Cerebellar cortex (tissue), 1 donor: ENCODE measurements around the gene ARID3A.
"Not testable (repeated sequence)": the region's sequence is repeated elsewhere in the genome, so short reads cannot be mapped to it uniquely, and the experiment has no call there.

Experiments used
- DNase-seq: peaks from one replicate; pipeline ENCODE4 v3.0.0-alpha.2; 2015; ENCODE audit warnings: low spot score

ARID3A gene

DNA sequence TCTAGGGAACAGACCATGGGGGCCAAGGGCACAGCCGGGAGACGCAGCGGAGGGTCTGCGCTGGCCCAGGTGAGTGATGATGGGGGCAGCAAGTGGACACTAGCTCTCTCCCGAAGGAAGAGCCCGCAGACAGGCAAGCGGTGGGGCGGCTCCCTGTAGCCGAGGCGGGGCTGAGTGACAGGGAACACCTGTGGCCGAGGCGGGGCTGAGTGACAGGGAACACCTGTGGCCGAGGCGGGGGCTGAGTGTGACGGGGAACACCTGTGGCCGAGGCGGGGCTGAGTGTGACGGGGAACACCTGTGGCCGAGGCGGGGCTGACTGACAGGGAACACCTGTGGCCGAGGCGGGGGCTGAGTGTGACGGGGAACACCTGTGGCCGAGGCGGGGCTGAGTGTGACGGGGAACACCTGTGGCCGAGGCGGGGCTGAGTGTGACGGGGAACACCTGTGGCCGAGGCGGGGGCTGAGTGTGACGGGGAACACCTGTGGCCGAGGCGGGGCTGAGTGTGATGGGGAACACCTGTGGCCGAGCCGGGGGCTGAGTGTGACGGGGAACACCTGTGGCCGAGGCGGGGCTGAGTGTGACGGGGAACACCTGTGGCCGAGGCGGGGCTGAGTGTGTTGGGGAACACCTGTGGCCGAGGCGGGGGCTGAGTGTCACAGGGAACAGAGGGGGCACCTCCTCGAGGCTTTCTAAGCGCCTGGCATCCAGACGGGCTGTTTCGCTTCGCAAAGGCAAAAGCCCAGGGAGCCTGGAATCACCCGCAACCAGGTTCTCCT lies 34.2 kb upstream of the ARID3A start:
- DNase-seq = not testable (repeated sequence)

DNA sequence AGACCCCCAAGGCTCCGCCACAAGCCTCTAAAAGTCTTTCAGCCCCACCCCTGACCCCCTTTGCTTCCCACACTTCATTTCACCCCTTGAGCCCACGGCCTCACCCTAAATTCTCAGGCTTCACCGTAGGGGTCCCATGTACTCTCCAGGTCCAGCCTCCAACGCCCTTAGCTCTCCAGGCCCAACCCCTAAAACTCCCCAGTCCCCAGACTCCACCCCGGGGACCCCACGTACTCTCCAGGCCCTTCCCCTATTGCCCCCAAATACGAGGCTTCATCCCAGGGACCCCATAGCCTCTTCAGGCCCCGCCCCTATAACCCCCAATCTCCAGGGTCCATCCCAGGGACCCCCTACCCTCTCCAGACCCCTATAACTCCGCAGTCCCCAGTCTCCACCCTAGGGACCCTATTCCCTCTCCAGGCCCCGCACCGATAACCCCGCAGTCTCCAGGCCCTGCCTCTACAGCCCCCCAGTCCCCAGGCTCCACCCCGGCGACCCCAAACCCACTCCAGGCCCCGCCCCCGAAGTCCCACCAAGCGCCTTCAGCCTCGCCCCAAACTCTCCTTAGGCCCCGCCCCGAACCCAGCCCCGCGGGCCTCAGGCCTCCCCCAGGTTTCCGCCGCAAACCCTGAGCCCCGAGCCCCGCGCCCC lies 33.5 kb upstream of the ARID3A start:
- DNase-seq = no peak

DNA sequence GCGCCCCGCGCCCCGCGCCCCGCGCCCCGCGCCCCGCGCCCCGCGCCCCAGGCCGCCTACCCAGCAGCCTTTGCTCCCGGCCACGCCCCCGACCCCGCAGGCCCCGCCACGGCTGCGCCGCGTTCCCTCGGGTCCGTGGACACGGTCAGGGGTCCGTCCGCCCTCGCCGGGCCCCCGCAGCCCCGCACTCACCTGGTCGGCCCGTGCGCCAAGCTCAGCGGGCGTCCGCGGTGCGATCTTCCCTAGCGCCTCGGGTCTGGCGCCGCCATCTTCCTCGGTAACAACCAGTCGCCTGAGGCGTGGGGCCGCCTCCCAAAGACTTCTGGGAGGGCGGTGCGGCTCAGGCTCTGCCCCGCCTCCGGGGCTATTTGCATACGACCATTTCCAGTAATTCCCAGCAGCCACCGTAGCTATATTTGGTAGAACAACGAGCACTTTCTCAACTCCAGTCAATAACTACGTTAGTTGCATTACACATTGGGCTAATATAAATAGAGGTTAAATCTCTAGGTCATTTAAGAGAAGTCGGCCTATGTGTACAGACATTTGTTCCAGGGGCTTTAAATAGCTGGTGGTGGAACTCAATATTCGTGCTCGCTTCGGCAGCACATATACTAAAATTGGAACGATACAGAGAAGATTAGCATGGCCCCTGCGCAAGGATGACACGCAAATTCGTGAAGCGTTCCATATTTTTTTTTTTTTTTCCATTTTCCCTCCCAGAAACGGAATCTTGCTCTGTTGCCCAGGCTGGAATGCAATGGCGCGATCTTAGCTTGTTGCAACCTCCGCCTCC lies 32.7 kb upstream of the ARID3A start, which contains the start of the genes MED16 and RNU6-9:
Gene MED16 (minus strand): TSS at position 294 of the 796 bp plus-strand sequence. CDS start 2,056 bp downstream, outside the sequence.
Gene RNU6-9 (plus strand): TSS at position 591 of the 796 bp plus-strand sequence.
- DNase-seq = peak; percentile 95

DNA sequence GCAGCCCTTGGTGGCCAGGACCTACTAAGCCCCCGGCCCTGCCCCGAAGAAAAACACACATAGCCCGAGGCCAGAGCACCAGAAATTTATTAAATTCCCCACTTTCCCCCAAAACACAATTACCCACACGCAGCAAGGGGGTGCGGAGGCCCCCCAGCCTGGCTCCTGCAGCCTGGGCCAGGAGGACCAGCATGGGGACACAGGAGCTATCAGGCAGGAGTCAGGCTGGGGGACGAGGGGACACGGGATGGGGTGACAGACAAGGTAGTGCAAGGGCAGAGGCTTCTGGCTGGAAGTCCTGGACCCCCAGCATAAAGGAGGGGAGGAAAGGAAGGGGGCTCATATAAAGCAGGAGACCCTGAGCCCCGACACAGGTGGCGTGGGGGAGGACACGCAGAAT lies 29.4 kb upstream of the ARID3A start:
- DNase-seq = no peak

DNA sequence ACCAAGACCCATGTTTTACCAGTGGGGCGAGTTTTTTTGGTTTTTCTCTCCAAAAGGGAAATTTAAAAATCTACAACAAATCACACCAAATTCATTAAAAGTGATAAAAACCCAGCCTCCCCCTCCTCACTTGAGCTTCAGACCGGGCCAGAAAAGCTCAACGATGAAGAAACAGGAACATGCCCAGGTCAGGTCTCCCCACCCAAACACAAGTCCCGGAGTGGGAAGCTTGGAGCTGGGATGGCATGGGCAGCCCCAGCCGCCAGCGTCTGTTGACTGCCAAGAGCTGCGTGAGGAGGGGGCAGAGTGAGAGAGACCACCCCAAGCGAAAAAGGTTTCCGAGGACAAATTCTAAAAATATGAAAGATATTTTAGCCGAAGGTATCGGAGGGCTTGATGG lies 28.8 kb upstream of the ARID3A start:
- no peak for DNase-seq

DNA sequence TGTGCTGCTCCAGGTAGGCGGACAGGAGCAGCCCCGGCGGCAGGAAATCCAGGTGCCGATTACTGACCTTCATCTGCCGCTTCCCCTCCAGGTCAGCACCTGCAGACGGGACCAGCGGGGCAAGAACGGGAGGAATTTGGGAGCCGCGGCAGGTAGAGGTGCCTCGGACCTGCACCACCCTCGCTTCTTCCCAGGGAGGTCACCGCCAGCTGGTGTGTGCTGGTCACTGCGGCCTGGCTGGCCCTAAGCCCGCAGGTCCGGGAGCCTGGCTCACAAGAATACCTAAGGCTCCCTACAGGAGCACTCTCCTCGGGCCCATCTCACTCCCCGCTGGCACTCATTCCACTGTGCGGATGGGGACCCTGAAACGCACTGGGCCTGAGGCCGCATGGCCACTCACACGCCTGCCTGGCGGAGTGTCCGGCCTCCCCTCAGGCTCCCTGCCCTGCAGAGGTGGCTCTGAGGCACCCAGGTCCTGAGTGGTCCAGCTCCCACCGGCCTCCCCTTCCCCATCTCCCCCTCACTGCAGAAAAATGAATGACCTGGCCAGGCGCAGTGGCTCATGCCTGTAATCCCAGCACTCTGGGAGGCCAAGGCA lies 28.3 kb upstream of the ARID3A start:
- DNase-seq = no peak

DNA sequence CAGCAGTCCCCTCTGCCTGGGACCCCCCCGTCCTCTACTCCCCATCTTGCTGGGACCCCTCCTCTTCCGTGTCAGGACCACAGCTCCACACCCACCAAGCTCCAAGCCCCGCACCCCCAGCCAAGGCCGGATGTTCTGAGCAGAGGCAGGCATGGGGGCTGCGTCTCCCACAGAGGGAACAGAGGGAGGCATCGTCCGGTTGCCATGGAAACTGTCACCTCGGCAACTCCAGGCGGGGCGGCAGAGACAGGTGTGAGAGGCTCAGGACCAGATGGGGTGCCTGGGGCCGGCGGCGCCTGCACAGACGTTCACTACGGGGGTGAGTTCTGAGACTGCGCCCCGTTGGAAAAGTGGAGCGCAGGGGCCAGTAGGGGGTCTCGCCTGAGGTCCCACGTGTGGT lies 27.2 kb upstream of the ARID3A start:
- DNase-seq = peak; percentile 82

DNA sequence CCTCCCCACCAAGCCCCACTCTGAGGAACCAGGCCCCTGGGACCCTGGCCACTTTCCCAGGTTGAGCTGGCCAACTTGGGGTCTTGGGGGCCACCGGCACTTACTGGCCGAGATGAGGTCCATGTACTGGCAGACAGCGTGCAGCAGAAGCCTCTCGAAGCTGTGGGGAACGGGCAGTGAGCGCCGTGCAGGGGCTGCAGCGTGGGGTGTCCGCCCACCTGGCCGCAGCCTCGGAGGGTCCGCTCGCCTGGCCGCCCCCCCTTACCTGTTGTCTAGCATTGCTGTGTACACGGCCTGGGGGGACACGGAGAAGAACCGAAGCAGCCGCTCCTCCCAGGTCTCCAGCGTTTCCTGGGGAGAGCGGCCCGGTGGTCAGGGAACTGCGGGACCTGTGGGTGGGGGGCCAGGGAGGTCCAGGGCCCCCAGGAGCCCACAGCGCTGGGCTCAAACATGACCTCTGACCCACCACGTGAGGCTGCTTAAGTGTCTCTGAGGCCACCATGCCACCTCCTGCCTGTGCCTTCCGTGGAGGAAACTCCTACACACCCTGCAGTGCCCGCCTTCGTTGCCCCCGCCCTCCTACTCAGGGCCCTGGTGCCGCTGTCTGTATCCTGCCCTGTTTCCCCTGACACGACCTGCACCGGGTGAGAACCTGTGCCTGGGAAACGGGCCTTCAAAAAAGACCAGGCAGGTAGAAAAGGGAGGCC lies 26.3 kb upstream of the ARID3A start:
- DNase-seq = no peak

DNA sequence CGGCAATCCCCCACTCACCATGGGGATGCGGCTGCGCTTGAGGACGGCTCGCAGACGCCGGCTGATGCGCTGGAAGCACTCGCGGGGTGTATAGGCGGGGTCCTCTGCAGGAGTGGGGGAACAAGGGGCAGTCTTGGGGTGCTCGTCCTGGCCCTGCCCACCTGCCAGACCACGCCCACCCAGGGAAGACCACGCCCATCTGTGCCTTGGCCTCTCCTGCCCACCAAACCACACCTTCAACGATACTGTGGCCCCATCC lies 25.9 kb upstream of the ARID3A start:
- no peak for DNase-seq

DNA sequence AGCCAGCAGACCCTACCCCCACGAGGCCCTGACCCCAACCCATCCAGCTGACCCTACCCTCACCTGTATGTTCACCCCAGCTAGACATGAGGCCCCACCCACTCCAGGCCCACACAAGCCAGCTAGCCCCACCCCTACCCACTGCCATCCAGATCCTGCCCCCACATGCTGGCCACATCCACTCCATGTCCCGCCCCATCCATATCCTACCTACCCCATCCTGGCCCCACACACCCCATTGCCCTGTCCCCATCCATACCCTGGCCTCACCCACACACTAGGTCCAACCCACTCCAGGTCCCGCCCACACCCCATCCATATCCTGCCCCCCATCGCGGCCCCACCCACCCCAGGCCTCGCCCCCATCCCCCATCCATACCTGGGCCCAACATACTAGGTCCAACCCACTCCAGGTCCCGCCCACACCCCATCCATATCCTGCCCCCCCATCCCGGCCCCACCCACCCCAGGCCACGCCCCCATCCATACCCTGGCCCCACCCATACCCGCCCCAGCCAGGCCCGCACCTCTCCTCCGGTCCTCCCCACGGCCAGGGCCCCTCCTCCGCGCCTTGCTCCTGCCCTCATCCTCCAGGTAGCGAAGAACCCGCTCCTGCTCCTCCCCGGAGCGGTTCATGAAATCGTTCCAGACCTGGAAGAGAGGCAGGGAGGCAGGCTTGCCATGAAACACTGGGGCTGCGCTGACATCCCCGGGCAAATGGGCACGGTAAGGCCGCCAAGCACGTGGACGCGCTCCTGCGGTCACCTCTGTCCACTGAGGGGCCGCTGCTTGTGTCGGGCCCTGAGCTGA lies 25.3 kb upstream of the ARID3A start:
- no peak for DNase-seq

DNA sequence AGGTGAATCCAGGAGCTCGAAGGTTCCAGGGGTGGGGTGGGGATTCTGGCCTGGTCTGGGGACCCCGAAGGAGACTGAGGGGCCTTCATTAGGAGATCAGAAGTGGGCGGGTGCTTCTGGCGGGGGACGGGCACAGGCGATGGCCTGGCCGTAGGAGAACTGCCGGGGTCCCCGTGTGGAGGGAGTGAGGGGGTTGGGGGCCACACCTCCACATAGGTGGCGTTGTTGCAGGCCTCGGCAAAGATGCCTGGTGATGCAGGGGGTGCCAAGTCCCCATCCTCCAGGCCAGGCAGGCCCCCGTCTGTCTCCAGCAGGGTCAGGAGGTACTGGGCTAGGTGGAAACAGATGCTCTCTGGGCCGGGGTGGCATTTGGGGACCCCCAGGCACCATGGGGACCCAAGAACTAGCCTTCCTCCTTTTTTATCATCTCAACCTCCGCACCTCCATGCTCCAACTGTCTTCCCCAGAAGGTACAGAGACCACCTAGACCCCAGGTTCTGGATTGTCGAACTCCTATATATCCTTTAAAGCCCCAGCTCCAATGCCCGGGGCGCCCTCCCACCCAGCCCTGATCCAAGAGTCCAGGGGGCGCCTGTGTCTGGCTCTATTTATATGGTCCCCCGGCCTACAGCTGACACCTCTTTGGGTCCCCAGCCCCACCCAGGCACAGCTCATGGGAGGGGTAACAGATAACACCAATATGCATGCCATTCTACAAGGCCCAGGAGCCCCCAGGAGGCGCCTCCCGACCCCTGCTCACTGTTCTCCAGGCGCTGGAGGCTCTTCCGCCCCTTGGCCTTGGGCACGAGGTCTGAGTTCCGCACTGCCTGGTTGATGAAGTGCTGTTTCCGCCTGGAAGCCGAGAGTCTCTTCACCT lies 24.4 kb upstream of the ARID3A start:
- DNase-seq = no peak

DNA sequence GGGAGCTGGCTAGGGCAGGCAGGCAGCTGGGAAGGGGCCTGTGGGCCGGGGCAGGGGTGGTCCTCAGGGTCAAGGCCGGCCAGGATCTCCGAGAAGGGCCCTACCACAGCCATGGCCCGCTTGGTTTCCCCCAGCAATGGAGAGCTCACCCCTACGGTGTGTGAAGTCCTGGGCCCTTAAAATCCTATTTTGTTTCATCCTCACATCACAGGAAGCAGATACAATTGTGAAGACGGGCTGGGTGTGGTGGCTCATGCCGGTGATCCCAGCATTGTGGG lies 23.8 kb upstream of the ARID3A start:
- no peak for DNase-seq

DNA sequence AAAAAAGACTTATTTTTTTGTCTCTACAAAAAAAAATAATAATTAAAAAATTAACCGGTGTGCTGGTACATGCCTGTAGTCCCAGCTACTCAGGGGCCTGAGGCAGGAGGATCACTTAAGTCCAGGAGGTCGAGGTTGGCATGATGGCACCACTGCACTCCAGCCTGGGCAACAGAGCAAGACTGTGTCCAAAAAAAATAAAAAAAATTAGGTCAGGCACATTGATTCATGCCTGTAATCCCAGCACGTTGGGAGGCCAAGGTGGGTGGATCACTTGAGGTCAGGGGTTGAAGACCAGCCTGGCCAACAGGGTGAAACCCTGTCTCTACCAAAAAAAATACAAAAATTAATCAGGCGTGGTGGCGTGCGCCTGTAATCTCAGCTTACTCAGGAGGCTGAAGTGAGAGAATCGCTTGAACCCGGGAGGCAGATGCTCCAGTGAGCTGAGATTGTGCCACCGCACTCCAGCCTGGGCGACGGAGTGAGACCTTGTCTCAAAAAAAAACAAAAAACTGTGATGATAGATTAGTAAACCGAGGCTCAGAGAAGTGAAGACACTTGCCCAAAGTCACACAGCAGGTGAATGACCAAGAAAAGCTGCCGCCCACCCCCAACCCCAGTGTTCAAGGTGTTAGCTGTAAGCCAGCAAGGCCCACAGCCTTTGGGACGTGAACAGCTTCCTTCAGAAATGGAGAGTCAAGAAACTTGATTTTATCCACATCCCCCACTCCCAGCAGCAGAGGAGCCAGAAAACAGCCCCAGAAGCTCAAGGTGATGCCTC lies 23.2 kb upstream of the ARID3A start:
- DNase-seq = no peak

DNA sequence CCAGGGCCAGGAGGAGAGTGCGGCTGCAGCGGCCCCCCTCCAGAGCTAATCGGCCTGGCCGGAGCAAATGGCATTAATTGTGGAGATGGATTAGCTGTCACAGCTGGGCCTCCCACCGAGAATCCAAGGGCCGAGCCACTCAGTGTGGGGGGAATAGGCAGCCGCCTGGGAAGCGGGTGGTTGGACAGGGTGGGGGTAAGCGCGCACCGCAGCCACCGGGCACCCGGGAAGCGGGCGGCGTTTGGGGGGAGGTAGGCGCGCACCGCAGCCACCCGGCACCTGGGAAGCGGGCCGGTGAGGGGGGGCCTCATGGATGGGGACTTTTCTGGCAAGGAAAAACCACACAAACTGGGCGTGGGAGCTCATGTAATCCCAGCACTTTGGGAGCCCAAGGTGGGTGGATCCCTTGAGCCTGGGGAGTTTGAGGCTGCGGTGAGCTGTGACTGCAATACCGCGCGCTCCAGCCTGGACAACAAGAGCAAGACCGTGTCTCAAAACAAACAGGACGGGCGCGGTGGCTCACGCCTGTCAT lies 22.5 kb upstream of the ARID3A start:
- no peak for DNase-seq

DNA sequence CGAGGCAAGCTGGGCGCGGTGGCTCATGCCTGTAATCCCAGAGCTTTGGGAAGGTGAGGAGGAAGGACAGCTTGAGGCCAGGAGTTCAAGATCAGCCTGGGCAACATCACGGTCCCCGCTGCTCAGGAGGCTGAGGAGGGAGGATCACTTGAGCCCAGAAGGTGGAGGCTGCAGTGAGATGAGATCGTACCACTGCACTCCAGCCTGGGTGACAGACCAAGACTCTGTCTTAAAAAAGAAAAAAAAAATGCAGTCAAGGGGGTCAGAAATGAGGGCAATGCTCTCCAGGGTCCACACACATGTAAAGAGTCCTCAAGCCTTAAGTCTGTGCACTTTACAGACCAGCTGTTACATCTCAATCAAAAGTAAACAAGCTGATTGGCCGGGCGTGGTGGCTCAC lies 21.3 kb upstream of the ARID3A start:
- DNase-seq = no peak

DNA sequence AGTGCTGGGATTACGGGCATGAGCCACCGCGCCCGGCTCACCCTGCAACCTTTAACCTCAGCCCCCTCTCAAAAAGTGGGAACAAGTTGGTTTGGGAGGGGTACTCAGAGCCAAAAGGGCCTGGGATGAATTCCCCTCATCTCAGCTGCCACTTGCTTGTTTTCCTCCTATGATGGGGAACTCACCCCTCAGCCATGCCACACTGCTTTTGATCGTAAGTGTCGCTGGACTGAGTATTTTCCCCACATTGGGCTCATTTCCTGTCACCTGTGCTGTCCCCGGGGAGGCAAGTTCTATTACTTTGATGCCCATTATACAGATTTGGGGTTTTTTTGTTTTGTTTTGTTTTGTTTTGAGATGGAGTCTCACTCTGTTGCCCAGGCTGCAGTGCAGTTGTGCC lies 19.4 kb upstream of the ARID3A start:
- no peak for DNase-seq

DNA sequence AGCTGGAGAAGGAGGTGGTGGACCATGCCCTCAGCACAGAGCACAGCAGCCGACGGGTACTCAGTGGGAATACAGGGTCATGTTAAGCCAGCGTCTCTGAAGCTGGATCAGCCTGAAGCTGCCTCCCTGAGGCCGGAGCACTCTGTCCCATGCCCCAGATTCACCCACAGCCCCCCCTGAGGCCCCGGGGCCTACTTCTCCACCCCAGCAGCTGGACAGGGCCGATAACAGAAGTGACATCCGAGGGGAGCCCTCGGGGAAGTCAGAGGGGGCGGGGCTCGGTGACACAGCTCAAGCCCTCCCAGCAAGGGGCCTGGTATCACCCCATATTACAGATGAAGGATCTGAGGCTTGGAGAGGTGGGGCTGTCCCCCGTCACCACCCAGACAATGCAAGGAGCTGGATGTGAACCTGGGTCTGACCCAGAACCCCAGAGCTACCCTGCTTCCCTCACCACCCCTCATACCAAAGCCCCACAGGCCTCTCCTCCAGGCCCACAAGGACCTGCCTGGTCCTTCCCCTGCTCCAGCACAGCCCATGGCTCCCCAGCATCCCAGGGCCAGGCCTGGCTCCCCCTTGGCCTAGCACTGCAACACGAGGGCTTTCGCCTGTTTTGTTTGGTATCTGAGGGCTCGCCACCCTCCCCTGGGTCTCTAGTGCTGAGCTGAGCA lies 18.5 kb upstream of the ARID3A start:
- DNase-seq = no peak

DNA sequence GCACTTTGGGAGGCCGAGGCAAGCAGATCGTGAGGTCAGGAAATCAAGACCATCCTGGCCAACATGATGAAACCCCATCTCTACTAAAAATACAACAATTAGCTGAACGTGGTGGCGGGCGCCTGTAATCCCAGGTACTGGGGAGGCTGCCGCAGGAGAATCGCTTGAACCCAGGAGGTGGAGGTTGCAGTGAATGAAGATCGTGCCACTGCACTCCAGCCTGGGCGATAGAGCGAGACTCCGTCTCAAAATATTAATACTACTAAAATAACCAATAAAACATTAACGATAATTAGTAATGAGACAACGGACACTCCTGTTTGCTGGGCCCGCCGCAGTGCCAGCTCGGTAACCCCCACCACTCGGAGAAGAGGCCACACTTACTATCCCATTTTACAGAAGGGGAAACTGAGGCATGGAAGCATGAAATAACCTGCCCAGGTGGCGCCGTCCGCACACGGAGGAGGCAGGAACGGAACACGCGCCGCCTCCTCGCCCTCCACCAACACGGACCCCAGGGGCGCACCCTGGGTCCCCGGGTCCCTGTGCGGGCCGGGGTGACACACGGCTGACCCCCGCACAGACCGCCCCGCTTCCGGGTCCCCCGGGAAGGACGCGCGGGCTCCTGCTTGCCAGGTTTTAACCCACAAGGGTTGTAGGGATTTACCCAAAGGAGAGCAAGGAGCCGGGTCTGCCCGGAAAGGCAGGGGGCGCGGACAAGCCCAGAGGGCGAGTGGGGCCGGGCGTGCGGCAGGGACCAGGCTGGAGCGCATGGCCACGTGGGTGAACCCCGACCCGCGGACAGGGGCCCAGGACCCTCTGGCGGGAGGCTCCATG lies 14.4 kb upstream of the ARID3A start:
- no peak for DNase-seq
